OCI-LY1 (cell line): ENCODE measurements around the gene SETD1A.

Experiments used
- CTCF ChIP-seq: fragments of 200-600 bp; sonication (generic), shearing (Covaris generic); IDR thresholded peaks from 2 replicates; pipeline ENCODE4 v1.5.1; 2017; ENCODE audit warnings: mild to moderate bottlenecking, antibody characterized with exemption, low read length, moderate library complexity, mixed read lengths
- EZH2 ChIP-seq: fragments of 200-600 bp; sonication (generic), shearing (Covaris generic); IDR thresholded peaks from 2 replicates; pipeline ENCODE4 v1.8.0; 2017; ENCODE audit warnings: borderline replicate concordance, mixed run types, mild to moderate bottlenecking, antibody characterized with exemption, low read length, moderate library complexity, mixed read lengths

- no peak for TF ChIP-seq CTCF
- TF ChIP-seq EZH2: no peak
Observed at GRCh38 chr16:30948667-30949649, 8.6 kb upstream of the SETD1A start, which contains the start of gene ORAI3.
